GM18517 (cell line): ENCODE results near the gene ARID1B.
A peak's percentile ranks its signal among the peaks of the same experiment; 100 is the strongest.

Source experiments
- ATAC-seq: cut with Tn5 transposase; IDR thresholded peaks from one replicate; pipeline ENCODE4 v1.9.1; 2021; ENCODE audit warnings: mild to moderate bottlenecking, moderate library complexity; ENCODE audit not compliant: unreplicated experiment

Gene ARID1B

DNA sequence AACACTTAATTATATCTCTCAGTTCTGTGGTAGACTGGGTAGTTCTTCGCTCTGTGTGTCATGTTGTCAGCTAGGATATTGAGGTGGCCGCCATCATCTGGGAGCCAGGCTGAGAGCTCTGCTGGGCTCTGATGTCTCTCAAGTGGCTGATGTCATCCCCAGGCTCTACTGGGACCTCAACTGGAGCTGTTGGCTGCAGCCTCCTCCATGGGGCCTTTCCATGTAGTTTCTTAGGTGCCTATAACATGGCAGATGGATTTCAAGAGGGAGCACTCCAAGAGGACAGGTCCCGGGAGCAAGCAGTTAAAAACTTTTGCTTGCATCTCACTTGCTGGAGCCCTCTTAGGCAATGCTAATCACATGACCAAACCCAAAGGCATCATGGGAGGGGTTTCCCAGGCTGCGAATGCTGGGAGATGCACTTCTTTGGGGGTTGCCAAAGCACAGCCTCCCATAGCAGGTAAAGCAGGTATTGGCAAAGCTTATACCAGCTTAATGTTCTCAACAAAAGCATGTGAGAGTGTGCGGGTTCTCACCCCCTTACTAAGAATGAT is 416.3 kb downstream of the ARID1B start:
- ATAC-seq, result no peak

DNA sequence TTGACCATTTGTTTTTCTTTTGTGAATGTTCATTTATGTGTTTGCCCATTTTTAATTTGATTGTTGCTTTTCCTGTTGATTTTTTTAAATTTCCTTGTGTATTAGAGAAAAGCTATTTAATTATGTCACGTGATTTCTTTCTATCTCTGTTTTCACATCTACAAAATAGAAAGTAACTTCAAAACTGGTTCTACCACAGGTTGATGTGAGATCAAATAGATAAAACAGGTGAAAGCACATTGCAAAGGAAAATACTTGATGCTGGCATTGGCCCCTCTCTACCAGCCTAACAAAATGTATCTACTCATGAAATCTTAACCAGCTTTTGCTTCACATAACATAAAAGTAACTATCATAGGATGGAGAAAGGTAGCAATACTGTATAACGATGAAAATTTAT is 416.9 kb downstream of the ARID1B start:
- ATAC-seq, result no peak

DNA sequence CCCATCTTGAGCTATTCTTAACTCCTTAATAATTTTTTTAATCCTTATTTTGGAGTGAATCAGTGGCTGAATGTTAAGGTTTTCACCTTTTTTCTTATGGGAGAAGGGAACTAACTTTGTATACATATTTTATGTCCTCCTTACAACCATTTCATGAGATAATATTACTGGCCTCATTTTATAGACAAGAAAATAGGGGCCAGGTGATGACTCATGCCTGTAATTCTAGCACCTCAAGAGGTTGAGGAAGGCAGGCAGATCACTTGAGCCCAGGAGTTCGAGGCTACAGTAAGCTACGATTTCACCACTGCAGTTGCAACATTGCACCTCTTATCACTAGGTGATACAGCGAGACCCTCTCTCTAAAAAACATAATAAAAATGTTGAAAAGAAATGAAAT is 417.5 kb downstream of the ARID1B start:
- no peak for ATAC-seq

- no peak for ATAC-seq
Observed at GRCh38 chr6:157196391-157196790, 419.2 kb downstream of the ARID1B start.

DNA sequence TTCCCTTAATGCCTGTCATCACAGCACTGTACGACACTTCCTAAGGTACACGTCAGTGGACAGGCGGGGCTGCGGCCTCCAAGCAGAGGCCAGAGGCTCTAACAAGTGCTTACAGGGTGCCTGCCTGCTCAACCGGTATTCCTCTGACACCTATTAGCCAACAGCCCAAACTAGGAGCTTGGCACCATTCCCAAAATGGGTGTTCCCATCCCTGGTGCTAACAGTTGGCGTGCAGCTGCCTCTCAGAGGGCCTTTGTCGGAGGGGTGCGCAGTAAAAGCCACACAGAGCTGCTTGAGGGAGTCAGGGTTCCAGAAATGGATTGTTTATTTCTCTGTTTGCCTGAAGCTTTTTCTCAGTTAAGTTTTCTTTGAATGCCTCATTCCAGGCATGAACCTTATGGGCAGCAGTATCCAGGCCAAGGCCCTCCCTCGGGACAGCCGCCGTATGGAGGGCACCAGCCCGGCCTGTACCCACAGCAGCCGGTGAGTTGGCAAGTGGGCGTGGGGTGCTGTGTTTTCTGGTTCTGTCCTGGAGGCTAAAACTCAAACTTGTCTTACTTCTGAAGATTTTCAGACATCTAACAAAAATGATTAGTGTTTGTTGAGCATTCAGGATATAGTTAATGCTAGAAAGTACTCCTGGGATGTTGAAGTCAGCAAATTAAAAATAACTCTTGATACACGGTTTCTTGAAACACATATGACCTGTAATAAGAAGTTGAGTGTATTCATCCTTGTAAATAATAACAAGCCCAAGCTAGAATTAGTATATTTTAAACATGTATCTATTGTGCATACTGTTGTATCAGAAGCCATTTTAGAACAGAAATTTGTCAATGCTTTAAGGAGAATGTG is 421.5 kb downstream of the ARID1B start:
- no peak for ATAC-seq

DNA sequence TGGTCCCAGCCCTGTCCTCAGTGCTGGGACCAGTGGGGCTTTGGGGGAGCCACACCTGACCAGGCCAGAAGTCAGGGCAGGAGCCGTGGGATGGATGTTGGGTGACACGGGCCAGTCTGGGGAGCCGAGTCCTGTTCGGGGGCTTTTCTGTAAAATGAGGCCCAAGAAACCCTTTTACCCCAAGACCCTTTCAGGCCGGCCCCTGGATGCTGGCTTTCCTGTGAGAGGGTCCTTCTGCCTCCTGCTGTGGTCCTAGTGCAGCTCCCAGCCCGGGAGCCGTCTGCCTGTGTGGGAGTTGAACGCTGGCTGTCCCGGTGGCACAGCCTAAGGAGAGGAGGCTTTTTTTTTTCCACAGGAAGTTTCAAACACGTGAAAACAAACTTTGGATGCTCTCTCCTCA is 422.9 kb downstream of the ARID1B start:
- ATAC-seq, result no peak

DNA sequence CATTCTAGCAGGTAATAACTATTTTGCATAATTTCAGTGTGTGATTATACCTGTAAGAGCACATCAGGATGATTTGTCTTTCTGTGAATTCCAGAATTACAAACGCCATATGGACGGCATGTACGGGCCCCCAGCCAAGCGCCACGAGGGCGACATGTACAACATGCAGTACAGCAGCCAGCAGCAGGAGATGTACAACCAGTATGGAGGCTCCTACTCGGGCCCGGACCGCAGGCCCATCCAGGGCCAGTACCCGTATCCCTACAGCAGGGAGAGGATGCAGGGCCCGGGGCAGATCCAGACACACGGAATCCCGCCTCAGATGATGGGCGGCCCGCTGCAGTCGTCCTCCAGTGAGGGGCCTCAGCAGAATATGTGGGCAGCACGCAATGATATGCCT is 423.4 kb downstream of the ARID1B start:
- no peak for ATAC-seq

- no peak for ATAC-seq
Observed at GRCh38 chr6:157201083-157201482, 423.9 kb downstream of the ARID1B start.

- peak; percentile 95 for ATAC-seq
Observed at GRCh38 chr6:157203312-157203744, 426.1 kb downstream of the ARID1B start.

DNA sequence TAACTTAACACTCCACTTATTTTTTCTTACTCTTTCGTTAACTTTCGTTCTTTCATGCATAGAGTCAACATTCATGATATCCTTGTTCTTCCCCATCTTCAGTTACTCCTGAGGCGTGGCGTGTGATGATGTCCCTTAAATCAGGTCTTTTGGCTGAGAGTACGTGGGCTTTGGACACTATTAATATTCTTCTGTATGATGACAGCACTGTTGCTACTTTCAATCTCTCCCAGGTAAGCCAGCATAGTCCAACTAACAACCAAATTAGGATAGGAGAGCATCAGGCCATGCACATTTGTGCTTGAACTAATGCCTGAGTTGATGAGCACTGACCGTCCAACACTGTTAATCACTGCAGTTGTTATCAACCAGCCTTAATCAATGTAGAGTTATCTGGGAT is 426.6 kb downstream of the ARID1B start:
- no peak for ATAC-seq

DNA sequence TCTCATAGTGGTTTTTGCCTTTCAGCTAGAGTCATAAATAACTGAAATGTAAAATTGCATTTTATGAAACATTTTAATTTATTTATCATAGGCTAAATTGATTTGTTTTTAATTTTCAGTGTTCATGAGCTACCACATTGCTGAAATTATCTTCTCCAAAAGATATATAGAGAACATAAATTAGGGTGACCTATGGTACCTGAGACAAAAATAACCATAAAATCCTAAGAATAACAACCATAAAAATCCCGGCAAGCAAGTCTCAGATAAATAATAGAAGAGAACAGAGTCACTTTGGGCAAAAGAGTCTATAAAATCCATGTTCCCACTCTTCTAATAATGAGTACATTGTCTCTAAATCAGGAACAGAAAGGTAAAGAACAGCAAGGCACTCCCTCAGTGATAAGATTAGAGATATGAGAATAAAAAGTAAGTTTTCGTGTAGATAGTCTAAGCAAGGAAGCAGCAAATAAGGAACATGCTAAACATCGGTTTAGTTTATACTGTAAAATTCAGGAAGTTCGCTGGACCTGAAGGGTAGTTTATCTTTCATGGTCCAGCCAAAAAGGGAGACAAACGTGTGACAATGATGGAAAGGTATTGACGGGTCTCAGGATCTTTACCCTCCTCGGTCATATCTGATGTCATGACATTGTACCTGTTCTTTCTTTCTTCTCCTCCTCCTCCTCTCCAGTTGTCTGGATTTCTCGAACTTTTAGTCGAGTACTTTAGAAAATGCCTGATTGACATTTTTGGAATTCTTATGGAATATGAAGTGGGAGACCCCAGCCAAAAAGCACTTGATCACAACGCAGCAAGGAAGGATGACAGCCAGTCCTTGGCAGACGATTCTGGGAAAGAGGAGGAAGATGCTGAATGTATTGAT is 428.5 kb downstream of the ARID1B start:
- no peak for ATAC-seq

- ATAC-seq, result no peak
Observed at GRCh38 chr6:157206359-157206815, 429.2 kb downstream of the ARID1B start.

GRCh38 chr6:157207521-157208076 is 430.4 kb downstream of the ARID1B start:
- ATAC-seq, result no peak

GRCh38 chr6:157209865-157210530 is 432.8 kb downstream of the ARID1B start:
- ATAC-seq, result no peak

GRCh38 chr6:157210954-157211353 is 433.8 kb downstream of the ARID1B start:
- no peak for ATAC-seq

DNA sequence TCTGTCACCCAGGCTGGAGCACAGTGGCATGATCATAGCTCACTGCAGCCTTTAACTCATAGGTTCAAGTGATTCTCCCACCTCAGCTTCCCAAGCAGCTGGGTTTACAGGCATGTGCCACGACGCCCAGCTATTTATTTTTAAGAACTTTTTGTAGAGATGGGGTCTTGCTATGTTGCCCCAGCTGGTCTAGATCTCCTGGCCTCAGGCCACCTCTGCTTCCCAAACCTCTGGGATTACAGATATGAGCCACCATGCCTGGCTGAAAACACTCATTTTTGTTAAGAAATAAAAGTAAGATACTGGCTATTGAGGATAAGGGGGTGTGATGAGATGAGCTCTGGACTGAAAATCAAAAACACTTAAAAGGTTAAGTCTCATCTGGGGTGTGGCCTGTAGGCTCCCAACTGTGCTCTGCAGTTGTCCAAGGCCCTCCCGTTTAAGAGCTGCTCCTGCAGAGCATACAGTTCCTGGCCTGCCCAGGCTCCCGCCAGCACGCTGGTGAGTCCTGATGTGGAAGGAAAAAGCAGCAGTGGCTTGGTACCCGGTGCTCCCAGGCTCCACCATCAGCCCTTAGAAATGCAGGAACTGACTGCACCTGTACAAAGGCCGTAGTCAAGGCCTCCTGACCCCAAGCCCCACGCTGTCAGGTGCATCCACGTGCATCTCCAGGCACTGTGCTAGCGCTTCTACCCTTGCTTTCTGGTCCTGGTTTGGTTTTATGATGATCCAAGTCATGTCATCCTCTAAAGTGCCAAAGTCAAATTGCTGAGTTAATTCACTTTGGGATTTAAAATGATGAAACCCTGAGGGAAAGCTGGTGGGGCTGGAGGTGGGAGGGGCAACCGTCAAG is 434.7 kb downstream of the ARID1B start:
- no peak for ATAC-seq

- ATAC-seq, result no peak
Observed at GRCh38 chr6:157213426-157213825, 436.2 kb downstream of the ARID1B start.

- no peak for ATAC-seq
Observed at GRCh38 chr6:157213907-157214565, 436.9 kb downstream of the ARID1B start.

- ATAC-seq, result no peak
Observed at GRCh38 chr6:157215717-157216116, 438.5 kb downstream of the ARID1B start.
